H1 (cell line): ENCODE results near the gene STOML1. TPM values are rescaled to one million over a fixed set of nuclear protein-coding genes. Genes with fewer than 3 reads are reported as not detected.

Source experiments
- polyA plus RNA-seq, 7 experiments: library from polyadenylated mRNA; depleted of rRNA in 3 of 7; stranded (reverse) in 5 of 7; unstranded in 2 of 7; fragments of >200 nt in 5 of 7; fragments of 200-250 nt in 2 of 7; gene quantifications; 1 replicate in 5 of 7; 2 replicates in 1 of 7; 4 replicates in 1 of 7; pipeline versions ENCODE4 v1.2.1 to v1.2.3, GENCODE V29; 2011 to 2013; ENCODE audit warnings: missing spikeins in 2 of 7, mixed read lengths in 2 of 7
- total RNA-seq: library from RNA; stranded (reverse); fragmentation: NEBNext Ultra II Directional; extraction: Animal tissue kit (Norgen Biotek cat#: 25700); gene quantifications from 2 replicates; pipeline ENCODE4 v1.2.1, GENCODE V29; 2021
- TF ChIP-seq, protein P1 (sequence below): fragments of 300-600 bp; sonication (generic); IDR thresholded peaks from 2 replicates; pipeline ENCODE4 v1.7.1; 2012; ENCODE audit warnings: low read length, moderate library complexity, mild to moderate bottlenecking, inconsistent platforms; ENCODE audit not compliant: insufficient replicate concordance

STOML1 gene
- total and polyA plus RNA-seq, 2 of the 8 experiments (the other 6 are each of a cell fraction or from before 2014, with no cell fraction given): 2.6 to 3.2 TPM

DNA sequence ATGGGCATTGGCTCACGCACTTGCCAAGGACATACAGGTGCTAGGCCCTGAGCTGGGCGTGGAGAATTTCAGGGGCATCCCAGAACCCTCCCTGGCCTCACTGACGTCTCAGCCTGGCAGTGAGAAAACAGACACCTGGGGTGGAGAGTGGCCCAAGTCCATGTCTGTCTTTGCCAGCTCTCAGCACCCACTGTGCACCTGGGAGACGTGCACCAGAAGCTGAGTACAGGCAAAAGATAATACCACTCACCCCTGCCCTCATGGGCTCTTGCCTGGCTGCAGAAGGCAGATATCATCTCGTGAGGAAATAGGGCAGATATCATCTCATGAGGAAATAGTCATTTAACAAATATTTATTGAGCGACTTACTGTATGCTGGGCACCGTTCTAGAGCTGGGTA lies 57.8 kb downstream of the STOML1 start (continued):
- TF ChIP-seq, protein P1, sequence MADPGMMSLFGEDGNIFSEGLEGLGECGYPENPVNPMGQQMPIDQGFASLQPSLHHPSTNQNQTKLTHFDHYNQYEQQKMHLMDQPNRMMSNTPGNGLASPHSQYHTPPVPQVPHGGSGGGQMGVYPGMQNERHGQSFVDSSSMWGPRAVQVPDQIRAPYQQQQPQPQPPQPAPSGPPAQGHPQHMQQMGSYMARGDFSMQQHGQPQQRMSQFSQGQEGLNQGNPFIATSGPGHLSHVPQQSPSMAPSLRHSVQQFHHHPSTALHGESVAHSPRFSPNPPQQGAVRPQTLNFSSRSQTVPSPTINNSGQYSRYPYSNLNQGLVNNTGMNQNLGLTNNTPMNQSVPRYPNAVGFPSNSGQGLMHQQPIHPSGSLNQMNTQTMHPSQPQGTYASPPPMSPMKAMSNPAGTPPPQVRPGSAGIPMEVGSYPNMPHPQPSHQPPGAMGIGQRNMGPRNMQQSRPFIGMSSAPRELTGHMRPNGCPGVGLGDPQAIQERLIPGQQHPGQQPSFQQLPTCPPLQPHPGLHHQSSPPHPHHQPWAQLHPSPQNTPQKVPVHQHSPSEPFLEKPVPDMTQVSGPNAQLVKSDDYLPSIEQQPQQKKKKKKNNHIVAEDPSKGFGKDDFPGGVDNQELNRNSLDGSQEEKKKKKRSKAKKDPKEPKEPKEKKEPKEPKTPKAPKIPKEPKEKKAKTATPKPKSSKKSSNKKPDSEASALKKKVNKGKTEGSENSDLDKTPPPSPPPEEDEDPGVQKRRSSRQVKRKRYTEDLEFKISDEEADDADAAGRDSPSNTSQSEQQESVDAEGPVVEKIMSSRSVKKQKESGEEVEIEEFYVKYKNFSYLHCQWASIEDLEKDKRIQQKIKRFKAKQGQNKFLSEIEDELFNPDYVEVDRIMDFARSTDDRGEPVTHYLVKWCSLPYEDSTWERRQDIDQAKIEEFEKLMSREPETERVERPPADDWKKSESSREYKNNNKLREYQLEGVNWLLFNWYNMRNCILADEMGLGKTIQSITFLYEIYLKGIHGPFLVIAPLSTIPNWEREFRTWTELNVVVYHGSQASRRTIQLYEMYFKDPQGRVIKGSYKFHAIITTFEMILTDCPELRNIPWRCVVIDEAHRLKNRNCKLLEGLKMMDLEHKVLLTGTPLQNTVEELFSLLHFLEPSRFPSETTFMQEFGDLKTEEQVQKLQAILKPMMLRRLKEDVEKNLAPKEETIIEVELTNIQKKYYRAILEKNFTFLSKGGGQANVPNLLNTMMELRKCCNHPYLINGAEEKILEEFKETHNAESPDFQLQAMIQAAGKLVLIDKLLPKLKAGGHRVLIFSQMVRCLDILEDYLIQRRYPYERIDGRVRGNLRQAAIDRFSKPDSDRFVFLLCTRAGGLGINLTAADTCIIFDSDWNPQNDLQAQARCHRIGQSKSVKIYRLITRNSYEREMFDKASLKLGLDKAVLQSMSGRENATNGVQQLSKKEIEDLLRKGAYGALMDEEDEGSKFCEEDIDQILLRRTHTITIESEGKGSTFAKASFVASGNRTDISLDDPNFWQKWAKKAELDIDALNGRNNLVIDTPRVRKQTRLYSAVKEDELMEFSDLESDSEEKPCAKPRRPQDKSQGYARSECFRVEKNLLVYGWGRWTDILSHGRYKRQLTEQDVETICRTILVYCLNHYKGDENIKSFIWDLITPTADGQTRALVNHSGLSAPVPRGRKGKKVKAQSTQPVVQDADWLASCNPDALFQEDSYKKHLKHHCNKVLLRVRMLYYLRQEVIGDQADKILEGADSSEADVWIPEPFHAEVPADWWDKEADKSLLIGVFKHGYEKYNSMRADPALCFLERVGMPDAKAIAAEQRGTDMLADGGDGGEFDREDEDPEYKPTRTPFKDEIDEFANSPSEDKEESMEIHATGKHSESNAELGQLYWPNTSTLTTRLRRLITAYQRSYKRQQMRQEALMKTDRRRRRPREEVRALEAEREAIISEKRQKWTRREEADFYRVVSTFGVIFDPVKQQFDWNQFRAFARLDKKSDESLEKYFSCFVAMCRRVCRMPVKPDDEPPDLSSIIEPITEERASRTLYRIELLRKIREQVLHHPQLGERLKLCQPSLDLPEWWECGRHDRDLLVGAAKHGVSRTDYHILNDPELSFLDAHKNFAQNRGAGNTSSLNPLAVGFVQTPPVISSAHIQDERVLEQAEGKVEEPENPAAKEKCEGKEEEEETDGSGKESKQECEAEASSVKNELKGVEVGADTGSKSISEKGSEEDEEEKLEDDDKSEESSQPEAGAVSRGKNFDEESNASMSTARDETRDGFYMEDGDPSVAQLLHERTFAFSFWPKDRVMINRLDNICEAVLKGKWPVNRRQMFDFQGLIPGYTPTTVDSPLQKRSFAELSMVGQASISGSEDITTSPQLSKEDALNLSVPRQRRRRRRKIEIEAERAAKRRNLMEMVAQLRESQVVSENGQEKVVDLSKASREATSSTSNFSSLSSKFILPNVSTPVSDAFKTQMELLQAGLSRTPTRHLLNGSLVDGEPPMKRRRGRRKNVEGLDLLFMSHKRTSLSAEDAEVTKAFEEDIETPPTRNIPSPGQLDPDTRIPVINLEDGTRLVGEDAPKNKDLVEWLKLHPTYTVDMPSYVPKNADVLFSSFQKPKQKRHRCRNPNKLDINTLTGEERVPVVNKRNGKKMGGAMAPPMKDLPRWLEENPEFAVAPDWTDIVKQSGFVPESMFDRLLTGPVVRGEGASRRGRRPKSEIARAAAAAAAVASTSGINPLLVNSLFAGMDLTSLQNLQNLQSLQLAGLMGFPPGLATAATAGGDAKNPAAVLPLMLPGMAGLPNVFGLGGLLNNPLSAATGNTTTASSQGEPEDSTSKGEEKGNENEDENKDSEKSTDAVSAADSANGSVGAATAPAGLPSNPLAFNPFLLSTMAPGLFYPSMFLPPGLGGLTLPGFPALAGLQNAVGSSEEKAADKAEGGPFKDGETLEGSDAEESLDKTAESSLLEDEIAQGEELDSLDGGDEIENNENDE: no peak
